T47D (cell line): Measurements from ENCODE around the gene PDZRN4.
"Not testable (repeated sequence)": the region's sequence is repeated elsewhere in the genome, so short reads cannot be mapped to it uniquely, and the experiment has no call there.

ENCODE experiments used
- DNase-seq, 2 experiments: peaks; one replicate each; pipeline versions ENCODE4 v3.0.0 to v3.0.0-alpha.2; 2011 to 2012; ENCODE audit warnings: low read depth in 1 of 2, low spot score in 1 of 2
- JUND ChIP-seq: IDR thresholded peaks from 2 replicates; pipeline ENCODE4 v1.6.1; 2012; ENCODE audit warnings: low read depth
- in situ Hi-C: cut with HindIII; loops from 2 replicates; pipeline ENCODE4 v1.10.0; 2016; ENCODE audit warnings: low sequenced_read_pairs, low pct_unique_long_range_greater_than_20kb

Gene PDZRN4

DNA sequence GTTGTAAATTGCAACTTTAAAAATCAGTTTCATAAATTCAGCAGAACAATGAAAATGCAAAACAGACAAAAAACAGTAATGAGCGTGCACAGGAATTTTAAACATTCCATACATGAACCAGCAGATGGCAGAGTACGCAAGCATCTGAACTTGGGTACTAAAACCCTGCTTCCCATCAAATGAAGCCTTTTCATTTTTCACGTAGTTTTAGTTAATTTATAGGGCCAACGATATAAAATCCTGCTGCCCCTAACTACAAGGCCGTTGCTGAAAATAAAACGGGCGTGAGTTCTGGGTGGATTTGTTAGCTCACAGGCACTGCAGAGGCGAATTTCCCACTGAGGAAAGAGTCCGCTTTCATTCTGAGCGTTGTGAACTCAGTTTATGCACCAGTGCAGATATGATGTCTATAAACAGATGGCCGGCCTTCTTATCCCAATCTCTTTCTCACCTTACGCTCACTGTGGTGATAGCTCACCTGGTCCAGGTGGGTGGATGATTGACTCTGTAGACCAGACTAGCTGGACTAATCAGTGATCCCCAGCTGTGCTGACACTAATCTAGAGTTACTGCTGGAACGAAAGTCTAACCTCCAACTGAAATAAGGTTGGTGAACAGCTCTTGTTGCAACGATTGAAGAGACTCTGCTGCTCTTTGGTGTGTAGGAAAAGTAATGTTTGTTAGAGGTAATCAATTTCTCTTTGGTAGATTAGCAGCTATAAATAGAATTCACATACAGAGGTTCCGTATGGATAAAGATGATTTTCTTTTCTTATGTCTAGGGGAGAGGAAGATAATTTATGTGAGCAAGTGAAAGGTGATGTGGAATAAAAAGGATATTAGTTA, 89.2 kb downstream of the PDZRN4 start:
- peak; percentile 28 to 65 for DNase-seq
- no peak for TF ChIP-seq JUND

DNA sequence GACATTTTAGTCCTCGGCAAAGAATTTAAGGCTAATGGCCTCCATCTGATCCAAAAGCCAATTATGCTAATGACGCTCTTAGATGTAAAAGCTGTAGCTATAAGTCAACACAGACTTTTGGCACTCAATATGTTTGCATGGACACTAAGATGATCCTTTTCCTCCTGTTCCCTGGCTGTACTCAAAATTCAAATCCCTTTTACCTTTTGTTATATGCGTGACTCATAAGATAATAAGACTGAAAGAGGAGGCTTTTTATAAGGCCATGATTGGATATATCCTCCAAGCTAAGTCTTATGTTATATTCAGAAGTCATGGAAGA, 89.8 kb downstream of the PDZRN4 start:
- in situ Hi-C loops: no loop called here
- no peak for TF ChIP-seq JUND
- no peak for DNase-seq

More for the DNA sequence above, 89.2 kb downstream of the PDZRN4 start:
- in situ Hi-C loops: no loop called here

DNA sequence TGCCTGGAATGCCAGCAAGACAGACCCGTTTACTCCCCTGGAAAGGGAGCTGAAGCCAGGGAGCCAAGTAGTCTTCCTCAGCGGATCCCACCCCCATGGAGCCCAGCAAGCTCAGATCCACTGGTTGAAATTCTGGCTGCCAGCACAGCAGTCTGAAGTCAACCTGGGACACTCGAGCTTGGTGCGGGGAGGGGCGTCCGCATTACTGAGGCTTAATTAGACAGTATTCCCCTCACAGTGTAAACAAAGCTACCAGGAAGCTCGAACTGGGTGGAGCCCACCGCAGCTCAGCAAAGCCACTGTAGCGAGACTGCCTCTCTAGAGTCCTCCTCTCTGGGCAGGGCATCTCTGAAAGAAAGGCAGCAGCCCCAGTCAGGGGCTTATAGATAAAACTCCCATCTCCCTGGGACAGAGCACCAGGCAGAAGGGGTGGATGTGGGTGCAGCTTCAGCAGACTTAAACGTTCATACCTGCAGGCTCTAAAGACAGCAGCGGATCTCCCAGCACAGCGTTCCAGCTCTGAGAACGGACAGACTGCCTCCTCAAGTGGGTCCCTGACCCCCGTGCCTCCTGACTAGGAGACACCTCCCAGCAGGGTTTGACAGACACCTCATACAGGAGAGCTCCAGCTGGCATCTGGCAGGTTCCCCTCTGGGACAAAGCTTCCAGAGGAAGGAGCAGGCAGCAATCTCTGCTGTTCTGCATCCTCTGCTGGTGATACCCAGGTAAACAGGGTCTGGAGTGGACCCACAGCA, 92.4 kb downstream of the PDZRN4 start:
- DNase-seq, in situ Hi-C loops: not testable (repeated sequence)

DNA sequence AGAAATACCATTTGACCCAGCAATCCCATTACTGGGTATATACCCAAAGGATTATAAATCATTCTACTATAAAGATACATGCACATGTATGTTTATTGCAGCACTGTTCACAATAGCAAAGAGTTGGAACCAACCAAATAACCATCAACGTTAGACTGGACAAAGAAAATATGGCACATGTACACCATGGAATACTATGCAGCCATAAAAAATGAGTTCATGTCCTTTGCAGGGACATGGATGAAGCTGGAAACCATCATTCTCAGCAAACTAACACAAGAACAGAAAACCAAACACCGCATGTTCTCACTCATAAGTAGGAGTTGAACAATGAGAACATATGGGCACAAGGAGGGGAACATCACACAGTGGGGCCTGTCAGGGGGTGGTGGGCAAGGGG, 97.3 kb downstream of the PDZRN4 start:
- DNase-seq, in situ Hi-C loops: not testable (repeated sequence)

DNA sequence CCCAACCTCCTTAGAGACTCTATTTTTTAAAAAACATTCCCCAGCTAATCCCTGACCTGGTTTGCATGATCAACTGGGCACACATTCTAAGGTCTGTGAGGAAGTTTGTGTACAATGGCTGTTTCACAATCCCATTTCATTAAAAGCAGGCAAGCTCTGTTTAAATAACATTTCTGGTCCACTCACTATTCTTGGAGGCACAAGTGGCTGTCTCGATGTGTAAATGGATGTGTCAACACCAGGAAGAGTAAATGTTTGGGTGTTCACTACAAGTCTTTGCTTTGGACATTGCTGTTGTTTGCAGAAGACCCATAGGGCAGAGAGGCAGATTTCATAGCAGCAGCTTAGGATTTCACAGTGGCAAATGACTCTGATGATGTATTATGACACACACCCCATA, 98.3 kb downstream of the PDZRN4 start:
- peak in 1 of 2 experiments; percentile 73 for DNase-seq
- TF ChIP-seq JUND: no peak
- in situ Hi-C loops: no loop called here

DNA sequence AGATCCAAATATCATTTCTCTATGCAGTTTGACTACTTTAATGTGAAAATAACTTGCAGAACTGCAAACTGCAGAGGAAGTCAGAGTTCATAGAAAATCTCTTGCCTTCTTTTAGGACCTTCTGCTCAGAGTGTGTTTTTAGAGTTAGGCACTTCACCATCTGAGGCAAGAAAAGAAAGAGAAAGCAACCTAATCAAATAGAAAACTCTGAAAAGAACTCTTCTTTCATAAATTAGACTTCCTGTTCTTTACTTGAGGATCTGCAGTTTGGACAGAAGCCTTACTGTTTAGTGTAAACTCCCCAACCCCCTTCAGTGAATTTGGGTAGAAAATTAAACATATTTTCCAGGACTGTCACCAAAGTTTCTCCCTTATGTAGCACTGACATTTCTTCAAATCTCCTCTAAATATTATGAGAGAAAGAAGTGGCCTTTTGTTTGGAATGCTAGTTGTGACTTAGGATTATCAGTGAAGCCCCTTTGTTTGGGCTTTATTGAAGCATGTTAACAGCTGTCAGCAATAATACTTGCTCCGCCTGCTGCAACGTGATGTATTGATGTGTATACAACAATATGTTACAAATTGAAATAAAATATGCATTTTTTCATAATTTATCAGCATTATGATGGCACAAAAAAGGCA, 99.5 kb downstream of the PDZRN4 start:
- DNase-seq: no peak
- TF ChIP-seq JUND: no peak
- in situ Hi-C loops: no loop called here

DNA sequence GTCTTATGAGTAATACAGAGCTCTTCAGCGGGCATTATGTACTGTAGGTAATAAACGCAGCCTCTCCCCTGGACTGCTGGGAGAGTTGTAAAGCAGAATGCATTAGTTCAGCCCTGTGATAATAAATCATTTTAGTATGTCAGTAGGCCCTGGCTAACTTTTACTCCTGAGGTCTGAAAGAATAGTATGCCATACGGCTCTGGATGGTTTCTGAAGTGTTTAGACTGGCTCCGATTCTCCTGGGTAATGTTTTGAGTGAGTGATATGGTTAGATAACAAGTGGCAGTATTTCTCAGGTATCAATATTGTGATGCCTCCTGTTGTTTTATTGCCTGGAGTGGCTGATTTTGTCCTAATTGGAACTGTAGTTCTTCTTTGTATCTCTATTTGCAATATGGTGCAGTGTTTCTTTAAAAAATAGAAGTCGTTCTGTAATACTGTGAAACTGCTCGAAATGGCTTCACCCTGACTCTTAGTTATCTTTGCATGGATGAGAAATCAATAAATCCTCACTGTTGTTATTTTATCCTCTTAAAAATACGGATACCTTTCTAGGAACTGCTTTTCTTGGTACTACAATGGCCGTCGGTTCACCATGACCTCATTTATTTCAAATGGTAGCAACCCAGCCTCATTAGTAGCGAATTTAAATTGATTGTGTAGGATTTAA, 100.2 kb downstream of the PDZRN4 start:
- DNase-seq: no peak
- TF ChIP-seq JUND: no peak
- in situ Hi-C loops: no loop called here

DNA sequence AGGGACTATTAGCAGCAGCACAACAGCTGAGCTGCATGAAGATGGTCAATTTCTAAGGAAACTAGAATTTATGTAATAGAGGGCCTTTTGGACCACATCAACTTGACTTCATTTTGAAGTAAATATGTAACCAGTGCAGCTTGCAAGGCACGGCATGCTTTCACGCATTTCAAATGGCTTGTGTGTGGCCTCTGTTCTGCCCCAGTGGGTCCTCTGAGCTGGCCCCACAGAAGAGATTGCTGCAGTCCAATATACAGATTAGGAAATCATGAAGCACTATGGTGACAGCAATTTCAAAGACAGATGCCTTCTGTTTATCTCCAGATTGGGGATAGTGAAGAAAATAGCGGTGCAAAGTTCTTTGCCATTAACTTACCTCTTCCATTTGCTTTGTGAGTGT, 101.4 kb downstream of the PDZRN4 start:
- no peak for TF ChIP-seq JUND
- DNase-seq: no peak
- in situ Hi-C loops: no loop called here

DNA sequence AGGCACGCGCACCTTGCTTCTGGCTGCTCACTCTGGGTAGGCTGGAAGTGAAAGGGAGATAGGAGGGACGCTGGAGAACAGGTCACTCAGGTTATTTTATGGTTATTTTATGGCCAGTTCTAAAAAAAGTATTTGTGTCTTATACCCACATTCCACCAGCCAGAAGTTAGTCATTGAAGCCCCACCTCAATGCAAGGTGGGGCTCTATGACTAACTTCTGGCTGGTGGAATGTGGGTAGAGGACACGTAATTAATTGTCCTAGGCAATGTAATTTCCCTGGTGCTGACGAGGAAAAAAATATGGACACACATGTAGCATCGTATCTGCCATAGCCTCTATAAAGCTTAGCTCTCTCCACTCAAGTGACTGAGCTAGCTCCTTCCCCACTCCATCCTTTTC, 104.9 kb downstream of the PDZRN4 start:
- TF ChIP-seq JUND: no peak
- DNase-seq: no peak
- in situ Hi-C loops: no loop called here

DNA sequence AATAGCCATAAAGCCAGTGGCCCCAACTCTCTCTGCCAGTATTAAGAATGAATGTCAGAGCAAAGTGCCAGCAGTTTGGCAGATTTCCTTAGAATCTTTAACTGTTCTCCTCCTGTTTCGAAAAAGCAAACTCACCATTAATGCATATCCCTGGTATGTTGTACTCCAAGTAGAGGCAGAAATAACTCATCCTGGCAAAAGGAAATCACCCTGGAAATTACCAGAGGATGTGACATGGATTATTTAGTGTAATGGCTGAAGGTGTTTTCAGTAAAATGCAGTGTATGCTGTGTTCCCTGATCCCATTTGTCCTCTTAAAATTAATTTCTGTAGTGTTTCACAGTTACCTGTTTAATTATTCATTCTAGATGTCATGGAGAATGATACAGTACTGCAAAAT, 105.3 kb downstream of the PDZRN4 start:
- DNase-seq: no peak
- in situ Hi-C loops: no loop called here

DNA sequence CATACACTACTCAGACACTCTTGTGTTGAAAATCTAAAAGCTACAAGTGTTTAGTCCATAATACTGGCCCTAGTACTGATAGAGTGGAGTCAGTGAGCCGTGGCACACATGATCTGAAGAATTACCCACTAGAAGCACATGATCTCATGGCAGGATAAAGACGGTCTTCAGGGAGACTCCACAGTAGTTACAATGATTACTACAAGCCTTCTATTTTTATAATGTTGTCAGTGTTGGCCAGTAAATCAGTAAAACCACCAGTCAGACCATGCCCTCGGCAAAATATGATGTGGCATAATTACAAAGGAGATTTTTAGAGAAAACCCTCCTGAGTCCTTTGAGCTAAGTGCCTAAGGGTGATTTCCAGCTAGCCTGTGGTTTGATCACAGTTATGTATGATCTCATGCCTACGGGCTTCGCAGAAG, 114.9 kb downstream of the PDZRN4 start:
- in situ Hi-C loops: no loop called here
- TF ChIP-seq JUND: no peak
- no peak for DNase-seq

More for the DNA sequence above, 105.3 kb downstream of the PDZRN4 start:
- no peak for TF ChIP-seq JUND

DNA sequence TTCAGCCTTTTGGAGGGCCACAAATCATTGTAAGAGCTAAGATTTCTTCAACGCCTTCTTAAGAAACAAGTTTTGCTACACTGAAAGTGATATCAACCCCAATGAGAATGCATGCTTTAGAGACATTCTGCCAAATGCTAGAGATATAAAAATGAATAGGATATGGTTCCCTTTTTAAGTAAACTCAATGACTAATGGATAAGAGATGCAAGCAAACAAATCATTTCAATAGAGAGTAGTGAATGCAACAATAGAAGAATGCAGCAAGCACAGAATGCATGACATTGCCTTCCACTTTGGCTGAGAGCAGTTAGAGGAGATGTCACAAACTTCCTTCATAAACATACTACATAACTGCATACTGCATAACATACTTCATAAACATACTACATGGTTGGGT, 116.4 kb downstream of the PDZRN4 start:
- no peak for TF ChIP-seq JUND
- in situ Hi-C loops: no loop called here
- DNase-seq: no peak

DNA sequence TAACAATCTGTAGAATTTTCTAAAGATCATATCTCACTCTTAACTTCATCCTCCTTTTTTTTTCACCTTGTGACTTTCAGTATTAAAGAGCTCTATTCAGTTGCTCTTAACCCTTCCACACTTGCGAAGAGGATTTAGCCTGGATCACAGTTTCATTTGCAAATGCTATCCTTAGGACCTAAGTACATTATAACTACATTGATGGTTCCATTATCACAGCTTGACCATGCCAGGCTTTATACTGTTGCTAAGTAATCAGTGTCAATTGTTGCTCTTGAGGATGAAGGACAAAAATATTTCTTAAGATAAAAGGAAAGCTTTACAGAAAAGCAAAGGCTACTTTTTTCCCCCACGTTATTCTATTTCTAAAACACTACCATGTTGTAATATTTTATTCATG, 122.2 kb downstream of the PDZRN4 start:
- DNase-seq: no peak
- in situ Hi-C loops: no loop called here
- no peak for TF ChIP-seq JUND
